ENCODE data around the gene SPPL3.

GRCh38 chr12:120835304-120835612, 68.9 kb downstream of the SPPL3 start:
- TF ChIP-seq CTCF (IDR thresholded peaks at IDR 0.05) (no peak), ZFX (IDR thresholded peaks at IDR 0.05; ENCODE audit: borderline replicate concordance) (no peak)

All from 22Rv1 (cell line).